ENCODE data around the gene HELZ2. TPM values are rescaled to one million over a fixed set of nuclear protein-coding genes. Genes with fewer than 3 reads are reported as not detected.

The HELZ2 gene
- total RNA-seq, 1 experiment from 2014 or later = 35.2 TPM

- H3K4me3 Mint-ChIP-seq (ENCODE audit: unreplicated experiment) = no peak overlapping the region
- POLR2A ChIA-PET = no interaction called here
- H3K27me3 Mint-ChIP-seq (ENCODE audit: insufficient read depth, unreplicated experiment) = no peaks in the 10 kb centered on the region
- peaks cover 39% of the 10 kb centered on the region for H3K4me1 ChIP-seq
- H3K9me3 Mint-ChIP-seq (ENCODE audit: unreplicated experiment) = no peaks in the 10 kb centered on the region
- H3K36me3 ChIP-seq (ENCODE audit: control insufficient read depth, insufficient read depth, low read length) = no peaks in the 10 kb centered on the region
- H3K4me1 Mint-ChIP-seq (ENCODE audit: low read depth, unreplicated experiment) = no peaks in the 10 kb centered on the region
- H3K9me3 ChIP-seq = no peaks in the 10 kb centered on the region
- H3K36me3 Mint-ChIP-seq (ENCODE audit: insufficient read depth, unreplicated experiment) = peaks cover 26% of the 10 kb centered on the region
- no peak for DNase-seq
- H3K27me3 ChIP-seq (replicated peaks; ENCODE audit: control insufficient read depth, insufficient read depth, low read length) = no peaks in the 10 kb centered on the region
- H3K27ac Mint-ChIP-seq (ENCODE audit: unreplicated experiment) = no peak overlapping the region
- CTCF ChIA-PET = no interaction called here
- TF ChIP-seq CTCF (IDR thresholded peaks at IDR 0.05; ENCODE audit: insufficient read depth in 1 of 2, low read depth in 1 of 2, low read length in 1 of 2, severe bottlenecking in 1 of 2, unreplicated experiment in 1 of 2) = no peak
- BruUV-seq (replicated peaks) = no TSS peak
- H3K4me3 ChIP-seq (ENCODE audit: low read depth, low read length) = no peak overlapping the region
- intact Hi-C loops (cut with micrococcal nuclease; ENCODE audit: unreplicated experiment) = no loop called here
Observed at GRCh38 chr20:63533388-63533787, 40.7 kb downstream of the HELZ2 start.

GRCh38 chr20:63532449-63532971, 41.5 kb downstream of the HELZ2 start:
- Mint-ChIP-seq H3K9me3 (ENCODE audit: unreplicated experiment) (no peaks in the 10 kb centered on the region), H3K4me1 (ENCODE audit: low read depth, unreplicated experiment) (no peaks in the 10 kb centered on the region), H3K27ac (ENCODE audit: unreplicated experiment) (no peak overlapping the region), H3K27me3 (ENCODE audit: insufficient read depth, unreplicated experiment) (no peaks in the 10 kb centered on the region), H3K4me3 (ENCODE audit: unreplicated experiment) (no peak overlapping the region), H3K36me3 (ENCODE audit: insufficient read depth, unreplicated experiment) (peaks cover 21% of the 10 kb centered on the region)
- Histone ChIP-seq H3K4me3 (ENCODE audit: low read depth, low read length) (no peak overlapping the region), H3K27me3 (replicated peaks; ENCODE audit: control insufficient read depth, insufficient read depth, low read length) (no peaks in the 10 kb centered on the region), H3K9me3 (no peaks in the 10 kb centered on the region), H3K36me3 (ENCODE audit: control insufficient read depth, insufficient read depth, low read length) (no peaks in the 10 kb centered on the region), H3K4me1 (peaks cover 35% of the 10 kb centered on the region)
- intact Hi-C loops (cut with micrococcal nuclease; ENCODE audit: unreplicated experiment) = no loop called here
- CTCF ChIA-PET = interaction anchor here (1.5 kb wide), 1 partner anchor 12 kb away, joined by 6 read pairs; the partner anchor contains the start of gene PPDPF
- POLR2A ChIA-PET = no interaction called here
- no TSS peak for BruUV-seq (replicated peaks)
- no peak for TF ChIP-seq CTCF (IDR thresholded peaks at IDR 0.05; ENCODE audit: insufficient read depth in 1 of 2, low read depth in 1 of 2, low read length in 1 of 2, severe bottlenecking in 1 of 2, unreplicated experiment in 1 of 2)
- no peak for DNase-seq

GRCh38 chr20:63531686-63532448, 42.2 kb downstream of the HELZ2 start:
- H3K27me3 ChIP-seq (replicated peaks; ENCODE audit: control insufficient read depth, insufficient read depth, low read length) = no peaks in the 10 kb centered on the region
- Mint-ChIP-seq H3K27ac (ENCODE audit: unreplicated experiment) (no peak overlapping the region), H3K36me3 (ENCODE audit: insufficient read depth, unreplicated experiment) (peaks cover 26% of the 10 kb centered on the region), H3K9me3 (ENCODE audit: unreplicated experiment) (no peaks in the 10 kb centered on the region), H3K27me3 (ENCODE audit: insufficient read depth, unreplicated experiment) (no peaks in the 10 kb centered on the region), H3K4me3 (ENCODE audit: unreplicated experiment) (no peak overlapping the region), H3K4me1 (ENCODE audit: low read depth, unreplicated experiment) (no peaks in the 10 kb centered on the region)
- TF ChIP-seq CTCF (IDR thresholded peaks at IDR 0.05; ENCODE audit: insufficient read depth in 1 of 2, low read depth in 1 of 2, low read length in 1 of 2, severe bottlenecking in 1 of 2, unreplicated experiment in 1 of 2) = no peak
- no peaks in the 10 kb centered on the region for H3K36me3 ChIP-seq (ENCODE audit: control insufficient read depth, insufficient read depth, low read length)
- ChIA-PET CTCF (interaction anchor here (1.5 kb wide), 1 partner anchor 11 kb away, joined by 6 read pairs; the partner anchor contains the start of gene PPDPF), POLR2A (interaction anchor here (0.6 to 2.5 kb wide), 2 partner anchors 12 to 66 kb away, joined by 3 to 21 read pairs; partner anchors contain the start of gene PPDPF)
- no peak overlapping the region for H3K4me3 ChIP-seq (ENCODE audit: low read depth, low read length)
- intact Hi-C loops (cut with micrococcal nuclease; ENCODE audit: unreplicated experiment) = no loop called here
- no peaks in the 10 kb centered on the region for H3K9me3 ChIP-seq
- H3K4me1 ChIP-seq = peaks cover 30% of the 10 kb centered on the region
- DNase-seq = no peak
- BruUV-seq (replicated peaks) = no TSS peak
